HG03045 (cell line): Measurements from ENCODE around the gene MKLN1.

Experiments
- ATAC-seq: cut with Tn5 transposase; IDR thresholded peaks from one replicate; pipeline ENCODE4 v1.9.1; 2021; ENCODE audit warnings: mild to moderate bottlenecking, moderate library complexity; ENCODE audit not compliant: unreplicated experiment

The MKLN1 gene

DNA sequence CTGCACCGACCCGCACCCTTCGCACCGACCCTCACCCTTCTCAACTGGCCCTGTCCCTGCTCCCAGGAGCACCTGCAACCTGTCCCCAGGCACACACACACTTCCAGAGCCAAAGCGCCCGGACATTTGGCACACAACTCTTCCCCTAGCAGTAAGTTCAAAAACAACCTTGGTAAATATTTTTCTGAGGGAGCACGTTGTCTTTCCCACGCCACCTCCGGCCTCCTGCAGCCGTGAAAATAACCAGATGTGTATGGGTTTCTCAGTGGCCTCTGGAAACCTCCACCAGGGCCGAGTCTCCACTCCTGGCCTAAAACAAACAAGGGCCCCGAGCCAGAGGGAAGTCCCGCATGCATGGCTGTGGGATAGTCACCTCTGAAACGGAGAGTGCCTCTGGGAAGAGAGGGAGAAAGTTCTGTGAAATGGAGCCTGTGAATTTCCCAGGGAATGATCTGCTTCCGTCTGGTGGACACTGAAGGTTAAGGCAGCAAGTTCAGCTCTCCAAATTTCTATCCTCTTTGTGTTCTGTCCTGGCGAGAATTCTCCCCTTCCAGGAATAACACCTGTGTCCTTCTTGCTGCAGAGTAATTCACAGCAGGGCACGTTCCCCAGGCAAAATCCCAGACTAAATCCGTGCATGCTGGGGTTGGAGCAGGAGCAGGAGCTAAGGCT lies 213.0 kb downstream of the MKLN1 start:
- no peak for ATAC-seq

DNA sequence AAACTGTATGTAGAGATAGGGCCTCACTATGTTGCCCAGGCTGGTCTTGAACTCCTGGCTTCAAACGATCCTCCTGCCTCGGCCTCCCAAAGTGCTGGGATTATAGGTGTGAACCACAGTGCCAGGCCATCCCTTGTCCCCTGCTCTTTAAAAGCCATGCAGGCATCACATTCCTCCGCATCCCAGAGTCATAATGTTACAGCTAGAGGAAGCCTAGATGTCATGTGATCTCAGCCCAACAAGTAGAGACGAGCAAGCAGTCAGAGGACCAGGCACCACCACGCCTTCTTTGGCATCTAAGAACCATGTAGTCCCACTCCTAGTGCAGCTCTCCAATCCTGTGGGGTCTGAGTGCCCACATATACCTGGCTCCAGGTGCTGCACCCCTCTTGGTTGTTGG lies 215.6 kb downstream of the MKLN1 start:
- no peak for ATAC-seq

DNA sequence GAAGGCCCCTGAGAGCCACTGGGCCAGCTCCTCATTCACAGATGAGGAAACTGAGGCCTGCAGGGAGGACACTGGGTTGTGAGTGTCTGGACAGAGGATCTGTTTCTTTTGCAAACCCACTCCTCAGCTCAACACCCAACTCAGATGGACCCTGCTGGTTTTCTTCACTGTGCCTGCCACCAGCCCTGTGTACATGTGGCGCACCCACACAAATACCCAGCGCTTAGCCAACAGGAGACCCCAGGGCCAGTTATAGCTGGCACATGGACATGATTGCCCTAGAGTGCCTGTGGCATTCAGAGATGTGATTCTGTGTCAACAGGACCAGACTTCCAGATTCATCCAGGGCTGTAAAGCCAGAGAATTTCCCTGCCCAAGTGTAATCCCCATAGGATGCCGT lies 216.3 kb downstream of the MKLN1 start:
- no peak for ATAC-seq

DNA sequence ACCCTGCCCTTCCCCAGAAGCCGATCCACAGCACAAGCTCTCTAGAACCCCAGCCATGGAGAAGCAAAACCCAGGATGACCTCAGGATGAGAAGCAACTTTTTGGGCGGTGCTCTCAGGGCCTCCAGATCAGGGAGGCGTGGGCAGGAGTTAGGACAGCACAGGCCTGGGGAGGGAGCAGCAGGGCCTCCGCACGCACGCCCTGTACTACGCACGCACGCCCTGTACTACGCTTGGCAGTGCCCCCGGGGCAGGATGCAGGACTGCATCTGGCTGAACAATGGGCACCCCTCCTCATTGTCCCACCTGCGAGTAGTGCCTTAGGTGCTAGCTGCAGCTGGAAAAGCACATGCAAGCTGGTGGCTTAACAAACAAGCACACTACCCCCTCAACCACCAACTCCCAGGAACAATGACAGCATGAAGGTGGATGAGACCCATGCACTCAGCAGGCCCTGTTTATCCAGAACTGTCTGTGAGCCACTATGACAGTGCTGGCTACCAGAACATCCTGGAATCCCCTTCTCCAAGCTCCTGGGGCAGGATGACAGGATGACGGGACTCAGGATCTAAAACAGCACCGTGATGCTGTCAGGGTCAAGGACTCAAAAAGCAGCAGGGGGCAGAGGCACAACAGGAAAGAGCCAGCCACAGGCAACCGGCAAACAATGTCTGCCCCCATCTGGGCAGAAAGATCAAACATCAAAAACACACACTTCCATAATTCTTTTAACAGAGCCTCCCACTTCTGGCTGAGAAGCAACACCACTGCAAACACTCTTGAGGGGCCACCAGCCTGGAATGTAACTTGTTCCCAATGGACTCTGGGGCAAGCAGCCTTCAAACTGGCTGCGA lies 217.0 kb downstream of the MKLN1 start:
- no peak for ATAC-seq

DNA sequence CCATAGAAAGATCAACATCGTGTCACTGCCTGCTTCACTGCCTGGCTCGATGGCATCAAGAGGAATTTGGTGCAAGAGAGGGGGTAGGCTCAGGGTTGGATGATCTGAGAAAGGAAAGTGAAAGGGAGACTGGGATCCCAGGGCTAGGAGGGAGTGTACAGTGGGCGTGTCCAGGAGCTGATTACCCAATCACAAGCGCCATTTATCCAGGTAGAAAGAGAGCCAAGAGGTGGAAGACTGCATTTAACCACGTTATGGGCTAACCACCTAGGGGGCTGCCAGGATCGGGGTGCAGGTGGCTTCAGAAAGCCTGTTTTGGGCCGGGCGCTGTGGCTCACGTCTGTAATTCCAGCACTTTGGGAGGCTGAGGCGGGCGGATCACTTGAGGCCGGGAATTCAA lies 218.4 kb downstream of the MKLN1 start:
- ATAC-seq: no peak
